Vagina (tissue), 2 donors: ENCODE data around the gene AKAP1.

Source experiments
- POLR2A ChIP-seq, 2 donors: fragments of 450-650 bp; IDR thresholded peaks; one replicate each; pipeline ENCODE4 v1.6.1; 2017; ENCODE audit warnings: antibody characterized with exemption in 2 of 2, mild to moderate bottlenecking in 2 of 2, moderate library complexity in 2 of 2
- POLR2AphosphoS5 ChIP-seq, 2 donors: sonication (generic); formaldehyde crosslinking; IDR thresholded peaks; one replicate each; pipeline ENCODE4 v1.9.0; 2017; ENCODE audit warnings: antibody characterized with exemption in 2 of 2, mild to moderate bottlenecking in 2 of 2, low read depth in 1 of 2; ENCODE audit not compliant: insufficient read depth in 1 of 2

GRCh38 chr17:57115377-57115776 lies 30.3 kb downstream of the AKAP1 start:
- TF ChIP-seq POLR2A (IDR thresholded peaks at IDR 0.05) = no peak
- TF ChIP-seq POLR2AphosphoS5 (IDR thresholded peaks at IDR 0.05; ENCODE audit: insufficient read depth in 1 of 2, low read depth in 1 of 2) = no peak
